MV-4-11 (cell line): ENCODE measurements around the gene AHNAK.
A peak's percentile ranks its signal among the peaks of the same experiment; 100 is the strongest.

Experiments
- DNase-seq: peaks from one replicate; lab custom pipeline; 2025; lab: John Stamatoyannopoulos, UW

The AHNAK gene

DNA sequence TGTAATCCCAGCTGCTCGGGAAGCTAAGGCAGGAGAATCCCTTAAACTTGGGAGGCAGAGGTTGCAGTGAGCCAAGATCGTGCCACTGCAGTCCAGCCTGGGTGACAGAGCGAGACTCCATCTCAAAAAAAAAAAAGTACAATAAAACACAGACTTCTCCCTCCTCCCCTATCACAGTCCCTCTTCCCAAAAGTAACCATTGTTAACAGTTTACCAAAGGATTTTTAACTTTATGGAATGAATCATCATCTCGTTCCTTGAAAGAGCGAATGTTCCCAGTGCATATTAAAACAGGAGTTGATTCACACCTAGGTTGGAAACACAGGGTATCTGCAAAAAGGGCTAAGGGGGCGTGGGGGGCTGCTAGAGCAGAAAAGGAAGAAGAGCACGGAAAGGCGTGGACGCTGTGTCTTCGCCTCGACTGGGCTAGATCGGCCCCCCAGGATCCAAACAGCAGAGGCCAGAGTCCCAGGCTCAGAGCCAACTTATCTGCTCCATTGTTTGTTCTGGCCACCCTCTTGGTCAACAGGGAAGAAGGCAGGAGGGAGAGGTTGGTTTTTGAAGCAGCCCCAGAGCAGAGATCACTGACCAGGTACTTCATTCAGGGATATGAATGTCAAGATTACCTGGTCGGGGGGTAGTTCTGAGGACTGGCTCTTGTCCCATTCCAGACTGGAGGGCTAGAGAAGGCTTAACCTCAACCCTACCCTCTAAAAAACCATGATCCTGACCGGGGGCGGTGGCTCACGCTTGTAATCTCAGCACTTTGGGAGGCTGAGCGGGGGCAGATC is 2.1 kb upstream of the AHNAK start:
- DNase-seq, result no peak

DNA sequence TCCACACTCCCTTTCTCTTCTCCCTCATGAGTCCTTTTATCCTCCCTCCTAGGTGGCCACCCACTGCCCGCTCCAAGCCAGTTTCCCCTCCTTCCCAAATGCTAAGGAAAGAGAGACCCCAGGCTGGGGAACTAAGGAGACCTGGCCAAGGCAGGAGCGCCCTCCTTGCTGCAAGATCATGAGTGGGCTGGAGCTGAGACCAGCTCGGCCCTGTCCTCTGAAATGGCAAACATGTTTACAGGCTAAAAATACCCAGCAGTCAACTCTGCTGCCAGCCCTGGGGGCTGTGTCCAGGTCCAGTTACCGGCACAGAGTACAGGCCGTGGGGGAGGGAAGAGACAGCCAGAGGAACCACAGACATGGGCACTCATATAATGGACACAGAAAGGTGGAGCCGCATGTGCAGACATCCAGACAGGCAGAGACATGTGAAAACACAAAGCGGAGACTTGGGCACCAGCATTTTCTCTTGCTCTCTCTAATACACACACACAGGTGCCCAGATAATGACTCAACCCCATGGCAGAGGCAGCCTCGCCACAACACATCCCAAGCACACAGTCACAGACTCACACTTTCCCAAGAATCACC is 1.2 kb upstream of the AHNAK start:
- no peak for DNase-seq

DNA sequence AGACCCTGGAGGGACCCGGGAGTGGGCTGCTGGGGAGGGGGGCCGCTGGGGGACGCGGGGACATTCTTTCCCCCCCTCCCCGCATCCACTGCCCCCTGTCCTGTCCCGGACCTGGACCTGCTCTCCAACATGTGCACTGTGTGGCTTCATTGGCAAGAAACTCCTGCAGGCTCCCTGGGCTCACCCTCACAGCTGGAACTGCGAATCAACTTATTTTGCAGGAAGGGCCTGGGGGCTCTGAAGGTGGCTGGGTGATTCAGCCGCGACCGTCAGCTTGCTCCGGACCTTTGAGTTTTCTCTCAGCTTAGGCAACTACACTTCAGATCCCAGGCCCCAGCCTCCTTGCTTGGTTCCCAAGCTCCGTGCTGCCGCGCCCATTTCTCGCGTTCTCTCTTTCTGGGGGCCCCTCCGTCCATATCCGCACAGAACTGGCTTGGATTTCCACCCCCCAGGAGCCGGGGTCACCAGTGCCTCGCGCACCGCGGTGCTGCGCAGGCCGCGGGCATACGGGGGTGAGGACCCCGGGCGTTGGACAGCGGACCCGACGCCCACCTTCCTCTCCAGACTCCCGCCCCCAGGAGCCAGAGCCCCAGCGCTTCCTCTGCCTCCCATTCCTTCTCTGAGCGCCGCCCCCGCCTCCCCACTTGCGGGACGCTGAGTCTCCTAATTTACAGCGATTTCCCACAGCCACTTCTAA is 471 bp upstream of the AHNAK start:
- no peak for DNase-seq

DNA sequence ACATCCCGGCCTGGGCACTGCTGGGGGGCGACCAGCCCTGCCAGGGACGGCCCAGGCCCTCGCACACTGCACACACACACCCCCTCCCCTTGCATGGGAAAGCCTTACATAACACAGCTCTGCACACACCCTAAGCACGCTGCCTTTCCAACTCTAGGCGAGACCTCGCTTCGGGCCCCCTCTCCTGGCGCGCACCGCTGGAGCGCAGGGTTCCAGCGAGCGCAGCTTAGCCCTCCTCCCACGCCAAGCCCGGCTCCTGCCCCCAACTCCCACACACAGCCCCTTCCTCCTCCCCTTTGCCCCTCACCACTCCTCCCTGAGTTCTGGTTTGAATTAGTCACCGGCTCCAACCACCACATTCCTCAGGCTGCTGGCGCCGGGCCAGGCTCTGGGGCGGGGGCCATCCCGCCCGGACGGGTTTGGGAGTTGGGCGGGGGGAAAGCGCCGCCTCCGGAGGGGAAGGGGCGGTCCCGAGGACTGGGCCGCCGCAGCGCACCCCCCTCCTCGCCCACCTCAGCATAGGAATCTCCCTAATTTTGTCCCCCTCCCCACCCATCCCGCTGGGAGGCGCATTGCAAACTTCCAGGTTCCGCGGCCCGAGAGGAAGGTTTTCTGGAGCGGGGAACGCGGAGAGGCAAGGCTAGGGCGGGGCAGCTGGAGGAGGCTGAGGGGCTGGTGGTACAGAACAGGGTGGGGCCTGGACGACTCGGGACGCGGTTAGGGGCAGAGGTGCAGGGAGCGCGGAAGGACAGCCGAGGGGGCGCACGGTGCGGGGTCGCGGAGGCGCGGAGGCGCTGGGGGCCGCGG is 966 bp downstream of the AHNAK start:
- DNase-seq, result peak; percentile 68

DNA sequence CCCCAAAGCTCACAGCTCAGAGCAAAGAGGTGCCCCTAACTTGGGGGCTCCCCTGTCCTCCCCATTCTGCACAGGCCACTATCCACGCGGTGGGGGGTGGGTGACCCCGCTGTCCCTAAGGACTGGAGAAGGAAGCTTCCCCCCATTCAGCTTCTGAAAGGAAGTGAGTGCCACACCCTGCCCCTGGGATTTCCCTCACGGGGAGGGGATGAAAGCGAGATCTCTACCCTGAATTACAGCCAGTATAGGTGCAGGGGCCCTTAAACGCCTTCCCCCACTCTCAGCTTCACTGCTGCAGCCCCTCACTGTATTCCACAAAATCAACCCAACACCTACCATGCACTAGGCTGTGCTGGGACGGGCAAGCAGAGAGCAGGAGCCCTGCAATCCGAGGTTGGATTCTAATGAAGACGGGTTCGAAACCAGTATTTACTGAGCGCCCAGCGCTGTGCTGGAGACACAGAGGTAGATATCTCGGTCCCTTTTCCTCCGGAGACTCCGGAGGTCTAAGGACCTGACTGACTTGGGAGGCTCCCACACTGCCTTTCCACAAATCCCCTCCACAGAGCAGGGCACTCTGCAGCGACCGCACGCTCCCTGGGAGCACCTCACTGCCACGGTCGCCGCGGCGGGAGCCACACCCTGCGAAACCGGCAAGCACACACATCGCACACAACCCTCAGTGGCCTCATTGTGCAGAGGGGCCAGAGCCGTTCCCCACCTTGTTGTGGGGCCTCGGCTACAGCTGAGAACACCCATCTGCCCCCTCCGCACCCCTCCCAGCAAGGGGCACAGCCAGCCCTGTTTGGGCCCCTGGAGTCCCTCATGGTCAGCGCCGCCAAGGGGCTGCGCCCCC is 1.8 kb downstream of the AHNAK start:
- peak; percentile 12 for DNase-seq

DNA sequence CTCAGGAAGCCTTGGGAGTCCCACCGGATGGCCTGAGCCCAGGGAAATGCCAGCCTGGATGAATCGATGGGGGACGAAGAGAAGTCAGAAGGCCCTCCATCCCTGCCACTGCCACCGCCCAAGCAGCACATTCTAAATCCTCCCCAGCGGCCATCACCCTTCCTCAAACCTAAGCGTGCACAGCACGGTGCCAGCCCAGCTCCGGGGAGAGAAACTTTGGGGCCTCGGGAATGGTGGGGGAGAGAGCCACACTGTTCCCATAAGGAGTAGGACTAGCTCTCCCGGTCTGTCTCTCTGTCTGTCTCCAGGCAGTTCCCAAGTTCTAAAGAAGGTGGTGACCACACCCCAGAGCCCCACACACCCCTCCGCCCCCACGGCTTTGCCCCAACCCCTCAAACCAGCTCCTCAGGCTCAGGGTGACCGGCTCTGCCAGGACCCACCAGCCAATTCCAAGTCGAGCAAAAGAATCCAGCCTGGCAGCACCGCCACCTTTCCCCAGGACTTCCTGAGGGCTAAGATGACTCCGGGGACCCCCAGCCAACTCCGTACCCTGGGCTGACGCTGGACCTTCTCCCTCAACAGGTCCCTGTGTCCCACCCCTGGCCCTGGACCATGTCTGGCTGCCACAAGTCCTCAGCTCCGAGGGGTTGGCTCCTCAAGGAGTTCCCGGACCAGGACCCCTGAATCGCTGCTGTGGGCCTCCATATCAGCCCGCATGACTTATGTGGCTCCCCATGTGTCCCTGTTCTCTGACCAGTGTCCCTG is 2.7 kb downstream of the AHNAK start:
- DNase-seq, result no peak

DNA sequence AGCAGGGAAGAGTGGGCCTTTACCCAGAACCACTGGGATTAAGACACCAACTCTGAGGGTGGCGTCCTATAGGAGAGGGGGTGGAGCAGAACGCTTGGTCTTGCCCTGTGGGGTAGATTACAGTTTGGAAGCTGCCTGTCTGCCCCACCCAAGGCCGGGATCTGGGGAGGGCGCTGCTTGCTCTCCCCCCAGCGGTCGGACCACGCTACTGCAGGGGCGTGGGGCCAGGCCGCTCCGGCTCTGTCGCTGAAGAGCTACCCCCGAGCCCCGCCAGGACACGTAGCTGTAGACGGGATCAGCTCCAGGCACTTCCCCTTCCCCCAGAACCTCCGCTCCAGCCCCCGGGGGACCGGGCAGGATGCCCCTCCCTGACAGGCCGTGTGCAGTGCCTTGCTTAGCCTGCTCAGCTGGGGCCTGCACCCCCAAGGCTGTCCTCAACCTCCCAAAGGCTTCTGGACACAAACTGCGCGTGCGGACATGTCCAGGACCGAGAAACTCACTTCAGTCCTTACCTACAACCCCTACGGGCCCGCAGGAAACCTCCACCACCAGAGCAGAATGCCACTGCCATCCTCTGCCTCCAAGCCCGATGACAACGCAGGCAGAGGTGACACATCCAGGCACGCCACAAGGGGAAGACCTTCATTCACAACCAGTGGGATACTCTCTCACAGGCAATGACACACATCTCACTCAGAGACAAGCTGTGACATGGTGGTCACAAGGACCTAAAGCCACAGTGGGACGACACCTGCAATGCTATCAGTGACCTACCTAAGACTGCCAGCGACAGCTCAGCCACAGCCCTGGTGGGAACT is 3.6 kb downstream of the AHNAK start:
- DNase-seq, result peak; percentile 73

DNA sequence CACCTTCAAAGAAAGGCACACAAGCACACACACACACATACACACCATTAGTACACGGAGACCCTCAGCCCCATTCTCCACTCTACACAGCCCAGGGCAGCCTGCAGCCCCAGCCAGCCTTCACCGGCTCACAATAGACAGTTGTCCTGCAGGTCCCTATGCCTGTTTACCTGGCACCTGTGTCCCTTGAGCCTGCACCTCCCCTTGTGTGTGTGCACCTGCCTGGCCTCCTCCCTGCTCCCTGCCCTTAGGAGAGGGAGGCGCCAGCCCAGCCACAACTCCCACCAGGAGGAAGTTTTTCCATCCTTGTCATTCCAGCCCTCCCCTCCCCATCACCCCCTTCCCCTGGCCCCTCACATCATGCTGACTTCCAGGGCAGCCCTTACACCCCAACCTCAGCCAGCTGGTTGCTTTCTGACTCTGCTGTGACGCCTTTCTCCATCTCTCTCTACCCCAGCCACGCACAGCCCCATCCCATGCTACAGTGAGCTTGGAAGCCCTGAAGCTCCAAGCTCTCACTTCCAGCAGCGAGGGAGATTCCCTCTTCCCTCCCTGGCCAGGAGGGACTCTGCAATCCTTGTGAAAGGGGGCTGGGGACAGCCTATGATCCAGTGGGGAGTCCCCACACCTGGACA is 4.4 kb downstream of the AHNAK start:
- no peak for DNase-seq

DNA sequence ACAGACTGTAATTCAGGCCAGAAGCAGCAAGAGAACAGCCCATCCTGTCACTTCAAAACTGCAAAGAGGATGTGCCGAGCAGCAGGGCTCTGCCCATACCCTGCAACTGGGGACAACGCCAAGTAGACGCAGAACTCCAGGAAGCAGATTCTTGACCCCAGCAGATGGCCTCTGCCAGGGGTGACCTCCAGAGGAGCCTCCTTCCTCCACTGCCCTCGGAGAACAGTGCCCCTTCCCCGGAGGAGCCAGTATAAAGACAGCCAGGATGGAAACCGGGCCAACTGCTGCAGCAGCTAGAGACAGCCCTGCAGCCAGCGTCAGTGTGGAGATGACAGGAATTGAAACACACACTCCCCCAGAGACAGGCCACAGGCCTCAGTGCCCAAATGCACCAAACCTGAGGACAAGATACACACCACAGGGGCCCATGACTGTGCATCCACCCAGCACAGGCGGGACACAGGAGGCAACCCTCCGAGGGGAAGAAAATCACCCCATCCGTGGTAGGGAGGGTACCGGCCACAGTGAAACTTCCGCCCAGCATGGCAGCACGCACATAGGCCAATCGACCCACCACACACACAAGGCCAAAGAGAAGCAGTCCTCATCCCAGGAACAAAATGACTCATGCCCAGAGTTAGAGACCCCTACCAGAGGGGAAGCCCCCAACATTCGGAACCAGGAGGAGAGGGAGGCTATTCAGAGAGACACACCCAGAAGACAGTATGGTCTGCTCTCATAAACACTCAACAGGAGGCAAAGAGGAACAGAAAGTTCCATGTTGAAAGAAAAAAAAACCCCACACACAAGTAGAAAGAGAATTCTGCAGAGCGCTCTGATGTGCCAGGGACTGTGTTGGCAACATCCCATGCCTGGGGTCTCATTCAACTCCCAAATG is 5.6 kb downstream of the AHNAK start:
- DNase-seq, result peak; percentile 88

DNA sequence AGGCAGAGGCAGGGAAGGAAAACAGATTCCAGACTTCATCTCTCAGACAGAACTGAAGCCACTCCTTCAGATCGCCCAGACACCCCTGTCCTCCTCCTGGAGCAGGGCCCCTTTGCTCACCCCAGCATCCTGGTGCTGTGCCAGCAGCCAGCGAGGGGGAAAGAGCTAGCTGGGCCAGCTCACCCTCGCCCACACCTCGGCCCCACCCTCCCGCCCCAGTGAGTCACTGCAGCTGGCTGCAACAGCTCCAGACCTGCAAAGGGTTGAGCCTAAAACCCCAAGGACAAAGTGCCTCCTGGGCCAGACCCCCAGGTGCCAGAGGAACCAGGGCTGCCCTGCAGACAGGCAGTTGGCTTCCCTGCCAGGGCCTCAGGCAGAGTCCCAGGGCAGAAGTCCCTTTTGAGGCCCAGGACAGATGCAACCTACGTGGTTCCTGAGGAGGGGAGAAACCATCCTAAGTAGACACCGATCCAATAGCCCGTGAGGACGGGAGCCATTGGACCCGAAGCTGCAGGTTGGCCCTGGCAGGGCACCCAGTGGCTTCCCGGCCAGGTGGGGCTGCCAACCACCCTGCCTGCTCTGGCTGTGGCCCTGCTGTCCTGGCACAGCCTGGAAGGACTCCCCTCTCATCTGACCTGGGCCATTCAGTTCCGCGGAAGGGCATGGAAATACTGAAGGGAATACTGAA is 7.2 kb downstream of the AHNAK start:
- peak; percentile 54 for DNase-seq

DNA sequence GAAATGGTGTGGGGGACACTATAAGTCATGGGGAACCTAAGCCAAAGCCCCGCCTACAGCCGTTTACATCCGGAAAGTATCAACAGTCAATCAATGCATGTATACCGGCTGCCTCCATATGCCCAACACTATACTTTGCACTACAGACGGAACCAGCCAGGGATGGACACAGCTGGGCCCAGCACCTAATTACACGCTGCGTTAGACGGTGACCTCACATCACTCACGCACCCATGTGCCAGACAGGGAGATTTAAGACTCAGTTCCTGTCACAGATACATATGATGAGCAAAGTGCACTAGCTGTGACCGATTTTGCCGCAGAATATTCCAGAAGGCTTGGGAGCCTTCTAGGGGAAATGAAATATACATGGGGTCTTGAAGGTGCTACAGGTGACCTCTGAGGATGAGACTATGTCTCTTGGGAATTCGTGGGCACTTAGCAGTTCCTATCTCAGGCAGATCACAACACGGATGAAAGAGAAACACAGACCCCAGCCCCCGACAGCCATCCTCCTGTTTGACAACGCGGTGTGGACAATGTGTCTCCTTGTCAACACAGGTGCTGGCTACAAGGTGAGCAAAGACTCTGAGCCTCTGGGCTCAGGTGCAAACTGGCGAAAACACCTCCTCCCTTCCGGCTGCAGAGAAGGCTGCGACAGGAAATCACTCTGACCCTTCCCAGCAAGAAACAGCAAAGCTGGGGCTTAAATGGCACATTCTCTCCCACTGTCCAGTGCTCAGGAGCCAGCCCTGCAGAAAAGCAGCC is 8.0 kb downstream of the AHNAK start:
- DNase-seq, result no peak

DNA sequence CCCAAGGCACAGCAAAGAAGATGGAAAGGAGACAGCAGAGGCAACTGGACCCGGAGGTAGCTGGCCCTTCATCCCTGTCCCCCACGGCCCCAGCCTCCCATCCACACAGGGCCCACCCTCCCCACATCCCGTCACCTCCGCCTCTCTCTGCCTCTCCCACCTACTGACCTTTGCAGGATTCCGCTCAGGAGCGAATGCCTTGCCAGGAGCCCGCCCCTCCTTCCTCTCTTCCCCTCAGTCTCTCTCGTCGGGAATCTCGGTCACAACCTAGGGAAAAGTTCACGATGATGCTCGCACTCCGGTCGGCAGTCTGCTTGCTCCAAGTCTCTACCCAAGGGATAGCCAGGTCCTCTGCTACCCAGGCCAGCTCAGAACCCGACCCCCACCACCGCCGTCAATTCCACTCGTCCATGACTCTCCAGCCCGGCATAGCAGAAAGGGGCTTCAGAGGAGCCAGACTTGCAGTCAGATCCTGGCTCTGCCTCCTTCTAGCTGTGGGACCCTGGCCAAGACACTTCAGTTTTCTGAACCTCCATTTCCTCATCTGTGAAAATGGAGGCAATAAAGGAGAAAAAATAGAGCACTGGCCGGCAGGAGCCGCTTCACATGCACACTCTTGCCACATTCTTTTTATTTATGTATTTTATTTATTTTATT is 10.2 kb downstream of the AHNAK start:
- DNase-seq, result no peak

DNA sequence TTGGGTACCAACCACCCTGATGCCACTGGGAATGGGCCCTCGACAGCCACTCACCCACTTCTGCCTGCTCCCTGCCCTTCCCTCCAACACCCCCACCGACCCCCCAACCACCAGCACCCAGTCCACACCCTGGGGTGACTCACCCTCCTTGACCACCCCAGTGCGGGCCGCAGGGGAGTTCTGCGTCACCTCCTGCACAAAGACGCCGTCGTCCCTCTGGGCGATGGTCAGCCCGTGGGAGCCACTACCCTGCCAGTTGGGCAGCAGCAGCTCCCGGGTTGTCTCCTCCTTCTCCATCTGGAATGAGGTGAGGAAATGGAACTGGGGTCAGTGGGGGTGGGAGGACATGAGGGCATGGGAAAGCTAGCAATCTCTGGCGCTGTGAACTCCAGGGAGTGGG is 10.8 kb downstream of the AHNAK start:
- no peak for DNase-seq

DNA sequence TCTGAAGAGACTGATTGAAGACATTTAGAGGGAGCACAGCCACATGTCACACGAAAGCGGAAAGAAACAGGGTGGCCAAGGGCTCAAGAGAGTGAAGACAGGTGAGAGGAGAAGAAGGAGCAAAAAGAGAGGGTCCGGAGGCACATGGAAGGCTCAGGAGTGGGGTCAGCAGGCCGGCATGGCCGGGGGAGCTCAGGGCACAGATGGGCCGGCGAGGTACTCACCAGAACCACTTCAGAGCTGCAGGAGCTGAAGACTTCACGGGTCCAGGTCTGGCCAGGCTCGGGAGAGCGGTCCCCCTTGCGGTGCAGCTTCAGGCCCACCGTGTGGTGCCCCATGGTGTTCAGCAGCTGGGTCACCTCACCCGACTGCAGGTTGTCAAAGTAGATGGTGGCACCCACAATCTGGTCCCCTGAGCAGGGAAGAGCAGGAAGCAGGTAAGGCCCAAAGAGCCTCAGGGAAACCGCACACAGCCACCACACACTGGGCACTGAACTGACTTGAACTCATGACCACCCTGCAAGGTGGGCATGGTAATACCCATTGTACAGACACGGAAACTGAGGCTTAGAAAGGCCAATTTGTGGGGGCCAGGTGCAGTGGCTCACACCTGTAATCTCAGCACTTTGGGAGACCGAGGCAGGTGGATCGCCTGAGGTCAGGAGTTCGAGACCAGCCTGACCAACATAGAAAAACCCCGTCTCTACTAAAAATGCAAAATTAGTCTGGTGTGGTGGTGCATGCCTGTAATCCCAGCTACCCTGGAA is 11.6 kb downstream of the AHNAK start:
- no peak for DNase-seq

DNA sequence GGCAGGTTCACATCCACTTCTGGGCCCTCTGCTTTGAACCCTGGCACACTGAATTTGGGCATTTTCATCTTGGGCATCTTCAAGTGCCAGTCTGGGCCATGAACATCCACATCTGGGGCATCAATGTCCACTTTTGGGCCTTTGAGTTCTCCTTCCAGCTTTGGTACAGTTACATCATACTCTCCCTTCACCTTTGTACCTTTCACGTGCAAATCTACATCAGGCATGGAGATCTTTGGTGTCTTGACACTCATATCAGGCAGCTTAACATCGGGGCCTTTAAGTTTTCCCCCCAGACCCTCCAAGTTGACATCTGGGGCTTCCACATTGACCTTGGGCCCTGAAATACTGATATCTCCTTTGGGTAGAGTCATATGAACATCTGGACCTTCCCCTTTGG is 14.5 kb downstream of the AHNAK start:
- no peak for DNase-seq
